ENCODE measurements around the gene GABBR2.

The GABBR2 gene

DNA sequence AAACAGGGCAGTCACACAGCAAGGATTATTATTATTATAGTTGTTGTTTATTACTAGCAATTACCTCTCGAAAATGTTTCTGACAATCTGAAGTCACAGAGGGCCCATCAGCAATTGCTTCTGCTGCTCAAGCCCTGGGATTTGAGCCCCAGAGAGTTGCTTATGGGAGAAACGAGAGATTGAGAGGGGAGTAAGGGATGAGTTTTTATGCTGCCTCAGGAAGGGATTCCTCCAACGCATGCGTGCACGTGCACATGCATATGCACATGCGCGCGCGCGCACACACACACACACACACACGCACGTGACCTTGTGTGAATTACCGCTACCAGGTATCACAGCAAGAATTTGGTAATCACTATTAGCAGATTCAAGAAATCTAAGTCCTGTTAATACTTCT is 264.1 kb downstream of the GABBR2 start:
- no peak for DNase-seq (ENCODE audit: low read depth)
- TF ChIP-seq, protein P1, sequence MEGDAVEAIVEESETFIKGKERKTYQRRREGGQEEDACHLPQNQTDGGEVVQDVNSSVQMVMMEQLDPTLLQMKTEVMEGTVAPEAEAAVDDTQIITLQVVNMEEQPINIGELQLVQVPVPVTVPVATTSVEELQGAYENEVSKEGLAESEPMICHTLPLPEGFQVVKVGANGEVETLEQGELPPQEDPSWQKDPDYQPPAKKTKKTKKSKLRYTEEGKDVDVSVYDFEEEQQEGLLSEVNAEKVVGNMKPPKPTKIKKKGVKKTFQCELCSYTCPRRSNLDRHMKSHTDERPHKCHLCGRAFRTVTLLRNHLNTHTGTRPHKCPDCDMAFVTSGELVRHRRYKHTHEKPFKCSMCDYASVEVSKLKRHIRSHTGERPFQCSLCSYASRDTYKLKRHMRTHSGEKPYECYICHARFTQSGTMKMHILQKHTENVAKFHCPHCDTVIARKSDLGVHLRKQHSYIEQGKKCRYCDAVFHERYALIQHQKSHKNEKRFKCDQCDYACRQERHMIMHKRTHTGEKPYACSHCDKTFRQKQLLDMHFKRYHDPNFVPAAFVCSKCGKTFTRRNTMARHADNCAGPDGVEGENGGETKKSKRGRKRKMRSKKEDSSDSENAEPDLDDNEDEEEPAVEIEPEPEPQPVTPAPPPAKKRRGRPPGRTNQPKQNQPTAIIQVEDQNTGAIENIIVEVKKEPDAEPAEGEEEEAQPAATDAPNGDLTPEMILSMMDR (conservative IDR thresholded peaks at IDR 0.05; ENCODE audit: low read depth, low read length): no peak
- no peak overlapping the region for H3K4me3 ChIP-seq (ENCODE audit: low read depth, low read length)

DNA sequence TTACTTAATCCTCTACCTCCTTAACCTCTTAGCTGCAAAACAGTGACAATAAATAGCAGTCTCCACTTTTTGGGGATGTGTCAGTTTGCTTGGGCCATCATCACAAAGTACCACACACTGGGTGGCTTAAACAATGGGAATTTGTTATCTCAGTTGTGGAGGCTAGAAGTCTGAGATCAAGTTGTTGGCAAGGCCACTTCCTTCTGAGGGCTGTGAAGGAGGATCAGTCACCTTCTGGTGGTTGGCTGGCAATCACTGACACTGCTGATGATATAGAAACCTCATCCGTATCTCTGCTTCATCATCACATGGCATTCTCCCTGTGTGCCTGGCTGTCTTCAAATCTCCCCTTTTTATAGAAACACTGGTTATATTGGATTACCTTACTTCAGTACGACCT is 266.2 kb downstream of the GABBR2 start:
- TF ChIP-seq, protein P1 (conservative IDR thresholded peaks at IDR 0.05; ENCODE audit: low read depth, low read length): no peak
- no peak for DNase-seq (ENCODE audit: low read depth)
- H3K4me3 ChIP-seq (ENCODE audit: low read depth, low read length): no peak overlapping the region

DNA sequence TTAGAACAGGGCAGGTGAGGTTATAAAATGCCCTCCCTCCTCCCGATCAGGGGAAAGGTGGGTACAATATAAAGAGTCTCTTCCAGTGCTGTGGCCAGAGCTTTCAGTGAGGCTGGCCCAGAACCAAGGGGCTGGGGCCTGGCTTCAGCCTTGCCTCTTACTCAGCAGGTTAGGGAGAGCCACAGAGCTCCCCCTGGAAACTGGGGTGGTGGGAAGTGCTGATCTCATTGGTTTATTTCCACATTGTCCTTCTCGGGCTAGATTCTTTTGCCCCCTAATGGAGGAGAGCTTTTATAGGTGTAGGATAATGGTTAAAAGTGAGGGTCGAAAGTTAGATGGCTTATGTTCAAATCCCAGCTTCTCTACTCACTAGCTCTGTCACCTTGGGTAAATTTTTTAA is 266.6 kb downstream of the GABBR2 start:
- H3K4me3 ChIP-seq (ENCODE audit: low read depth, low read length): no peak overlapping the region
- DNase-seq (ENCODE audit: low read depth): no peak
- TF ChIP-seq, protein P1 (conservative IDR thresholded peaks at IDR 0.05; ENCODE audit: low read depth, low read length): no peak

DNA sequence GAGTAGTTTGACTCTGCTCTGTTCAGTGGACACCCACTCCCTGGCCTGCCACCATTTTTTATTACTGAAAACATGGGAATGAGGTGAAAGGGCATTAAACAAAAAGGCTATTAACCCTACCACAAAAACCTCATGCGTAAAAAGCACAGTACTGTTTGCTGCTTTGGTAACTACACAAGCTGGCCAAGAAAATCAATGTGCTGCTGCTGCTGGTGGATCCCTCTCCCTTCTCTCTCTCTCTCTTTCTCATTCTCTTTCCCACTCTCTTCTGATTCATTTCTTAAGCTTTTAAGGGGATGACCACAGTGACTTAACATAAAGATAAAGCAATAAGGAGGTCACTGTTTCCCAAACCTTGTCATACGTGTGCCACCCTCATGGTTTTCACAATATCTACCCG is 270.1 kb downstream of the GABBR2 start:
- TF ChIP-seq, protein P1 (conservative IDR thresholded peaks at IDR 0.05; ENCODE audit: low read depth, low read length): no peak
- DNase-seq (ENCODE audit: low read depth): no peak
- no peak overlapping the region for H3K4me3 ChIP-seq (ENCODE audit: low read depth, low read length)

DNA sequence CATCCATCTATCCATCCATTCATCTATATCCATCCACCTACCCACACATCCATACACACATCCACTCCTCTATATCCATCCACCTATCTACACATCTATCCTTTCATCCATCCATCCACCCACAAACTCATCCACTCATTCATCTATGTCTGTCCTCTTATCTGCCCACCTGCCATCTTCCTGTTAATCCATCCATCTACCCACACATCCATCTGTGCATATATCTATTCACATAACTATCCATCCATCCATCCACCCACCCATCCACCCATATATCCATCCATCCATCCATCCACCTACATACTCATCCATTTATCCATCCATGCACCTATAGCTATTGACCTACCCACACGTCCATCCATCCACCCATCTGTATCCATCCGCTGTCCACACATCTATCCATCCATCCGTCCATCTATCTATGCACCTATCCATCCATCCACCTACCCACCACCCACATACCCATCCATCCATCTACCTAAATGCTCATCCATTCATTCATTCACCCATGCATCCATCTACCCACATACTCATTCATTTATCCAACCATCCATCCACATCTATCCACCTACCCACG is 271.2 kb downstream of the GABBR2 start:
- DNase-seq (ENCODE audit: low read depth): no peak
- TF ChIP-seq, protein P1 (conservative IDR thresholded peaks at IDR 0.05; ENCODE audit: low read depth, low read length): no peak
- H3K4me3 ChIP-seq (ENCODE audit: low read depth, low read length): no peak overlapping the region

DNA sequence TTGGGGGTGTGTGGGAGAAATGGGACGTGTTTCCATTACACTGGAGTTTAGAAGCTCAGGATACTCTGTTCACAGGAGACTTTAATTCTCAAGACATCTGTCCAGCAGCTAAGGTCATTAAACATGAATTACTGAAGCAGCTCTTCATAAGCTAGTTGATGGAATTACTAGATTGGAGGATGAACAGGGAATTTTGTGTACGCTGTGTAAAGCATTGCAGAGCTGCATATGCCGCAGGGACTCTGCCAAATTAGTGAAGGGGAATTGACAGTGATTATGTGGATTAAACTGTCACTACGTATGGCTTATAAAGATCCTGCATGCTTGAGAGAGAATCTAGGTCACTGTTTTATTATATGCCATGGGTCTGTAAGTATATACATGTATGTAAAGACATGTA is 275.8 kb downstream of the GABBR2 start:
- H3K4me3 ChIP-seq (ENCODE audit: low read depth, low read length): no peak overlapping the region
- TF ChIP-seq, protein P1 (conservative IDR thresholded peaks at IDR 0.05; ENCODE audit: low read depth, low read length): no peak
- DNase-seq (ENCODE audit: low read depth): no peak

DNA sequence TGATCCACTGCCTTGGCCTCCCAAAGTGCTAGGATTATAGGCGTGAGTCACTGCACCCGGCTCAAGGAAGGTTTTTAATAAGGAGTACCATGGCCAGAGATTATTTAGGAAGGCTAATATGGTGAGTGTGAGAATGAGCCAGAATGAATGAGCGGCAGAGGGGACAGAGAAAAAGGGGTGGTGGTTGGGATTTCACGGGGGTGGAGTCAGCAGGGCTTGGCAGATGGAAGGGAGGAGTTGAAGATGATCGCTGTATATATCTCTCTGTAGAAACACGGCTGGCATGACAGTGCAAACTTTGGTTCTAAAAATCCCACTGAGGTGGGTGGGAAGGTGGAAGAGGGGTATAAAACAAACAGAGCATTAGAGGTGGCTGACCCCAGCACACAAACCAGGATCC is 276.6 kb downstream of the GABBR2 start:
- DNase-seq (ENCODE audit: low read depth): no peak
- no peak overlapping the region for H3K4me3 ChIP-seq (ENCODE audit: low read depth, low read length)
- TF ChIP-seq, protein P1 (conservative IDR thresholded peaks at IDR 0.05; ENCODE audit: low read depth, low read length): no peak
